ENCODE results near the gene FBXO24.

DNA sequence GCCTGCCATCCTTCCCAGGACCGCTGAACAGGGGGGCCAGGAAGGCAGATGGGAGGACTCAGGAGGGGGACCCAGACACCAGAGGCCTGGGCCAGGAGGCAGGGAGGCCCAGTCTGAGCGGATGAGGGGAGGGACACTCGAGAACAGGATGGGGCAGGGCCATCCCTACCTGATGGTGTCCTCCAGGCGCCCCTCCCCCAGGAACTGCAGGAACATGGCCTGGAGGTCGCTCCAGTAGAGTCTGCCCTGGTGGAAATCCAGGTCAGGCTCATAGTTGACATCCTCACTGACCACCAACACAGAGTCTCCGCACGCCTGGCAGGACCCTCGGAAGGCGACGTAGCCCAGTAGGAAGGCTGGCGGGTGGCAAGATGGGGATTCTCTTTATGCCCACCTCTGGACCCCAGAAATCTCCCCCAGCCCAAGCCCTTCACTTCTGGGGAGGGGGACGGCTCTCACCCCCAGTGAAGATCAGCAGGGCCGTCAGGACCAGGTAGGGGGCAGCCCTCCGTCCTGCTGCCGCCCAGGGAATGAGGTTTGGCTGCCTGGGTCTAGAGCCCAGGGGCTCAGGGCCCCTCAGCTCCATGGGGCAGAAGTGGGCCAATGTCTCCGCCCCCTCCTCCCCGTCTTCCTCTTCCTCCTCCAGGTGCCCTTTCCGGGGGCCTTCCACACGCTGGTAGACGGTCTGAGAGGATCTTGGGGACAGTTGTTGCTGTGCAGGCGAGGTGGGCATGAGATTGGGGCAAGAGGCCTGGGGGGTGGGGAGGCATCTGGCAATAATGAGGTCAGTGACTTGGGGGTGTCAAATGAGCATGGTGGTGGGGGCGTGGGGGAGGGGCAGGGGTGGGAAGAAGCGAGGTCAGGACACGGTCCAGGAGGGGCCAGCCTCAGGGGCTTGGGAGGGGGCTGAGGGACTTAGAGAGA, 54.7 kb downstream of the FBXO24 start:
- TF ChIP-seq, protein P1, sequence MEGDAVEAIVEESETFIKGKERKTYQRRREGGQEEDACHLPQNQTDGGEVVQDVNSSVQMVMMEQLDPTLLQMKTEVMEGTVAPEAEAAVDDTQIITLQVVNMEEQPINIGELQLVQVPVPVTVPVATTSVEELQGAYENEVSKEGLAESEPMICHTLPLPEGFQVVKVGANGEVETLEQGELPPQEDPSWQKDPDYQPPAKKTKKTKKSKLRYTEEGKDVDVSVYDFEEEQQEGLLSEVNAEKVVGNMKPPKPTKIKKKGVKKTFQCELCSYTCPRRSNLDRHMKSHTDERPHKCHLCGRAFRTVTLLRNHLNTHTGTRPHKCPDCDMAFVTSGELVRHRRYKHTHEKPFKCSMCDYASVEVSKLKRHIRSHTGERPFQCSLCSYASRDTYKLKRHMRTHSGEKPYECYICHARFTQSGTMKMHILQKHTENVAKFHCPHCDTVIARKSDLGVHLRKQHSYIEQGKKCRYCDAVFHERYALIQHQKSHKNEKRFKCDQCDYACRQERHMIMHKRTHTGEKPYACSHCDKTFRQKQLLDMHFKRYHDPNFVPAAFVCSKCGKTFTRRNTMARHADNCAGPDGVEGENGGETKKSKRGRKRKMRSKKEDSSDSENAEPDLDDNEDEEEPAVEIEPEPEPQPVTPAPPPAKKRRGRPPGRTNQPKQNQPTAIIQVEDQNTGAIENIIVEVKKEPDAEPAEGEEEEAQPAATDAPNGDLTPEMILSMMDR (IDR thresholded peaks at IDR 0.05): no peak
- no peak for TF ChIP-seq POLR2A (IDR thresholded peaks at IDR 0.05)

Data from heart left ventricle (tissue), 13 donors.